Measurements from ENCODE around the gene SKI.

SKI gene

GRCh38 chr1:2356911-2357845 lies 129.1 kb downstream of the SKI start:
- Histone ChIP-seq H3K9ac (ENCODE audit: insufficient read length) (no peak overlapping the region), H3K4me3 (no peak overlapping the region), H3K27ac (no peak overlapping the region), H3K36me3 (ENCODE audit: insufficient read depth, low read length) (no peaks in the 10 kb centered on the region), H3K9me3 (ENCODE audit: low read depth, low read length) (no peaks in the 10 kb centered on the region)
- TF ChIP-seq FOXP2 (optimal IDR thresholded peaks at IDR 0.05; ENCODE audit: control extremely low read depth, extremely low read length, insufficient read depth): no peak
- TF ChIP-seq EZH2 (IDR thresholded peaks at IDR 0.05): no peak
- TF ChIP-seq POLR2AphosphoS5 (IDR thresholded peaks at IDR 0.05; ENCODE audit: borderline replicate concordance, low read depth, low read length): no peak
- no peak for DNase-seq (ENCODE audit: low read depth, low spot score)

DNA sequence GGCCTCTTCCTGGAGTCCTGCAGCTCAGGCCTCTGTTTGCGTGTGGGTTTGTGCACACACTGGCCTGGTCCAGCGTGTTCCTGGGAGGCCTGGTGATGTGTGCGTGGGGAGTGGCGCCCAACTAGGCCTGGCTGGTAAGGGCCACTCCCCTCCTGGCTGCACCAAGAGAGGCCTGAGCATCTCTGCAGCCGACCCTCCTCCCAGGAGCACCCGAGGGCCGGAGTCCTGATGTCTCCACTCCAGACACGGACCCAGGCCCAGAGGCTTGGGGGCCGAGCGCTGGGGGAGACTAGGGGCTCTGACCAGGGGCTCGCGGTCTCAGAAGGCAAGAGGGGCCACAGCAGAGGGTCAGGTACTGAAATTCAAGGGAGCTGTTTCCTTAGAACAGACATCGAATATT lies 130.0 kb downstream of the SKI start:
- TF ChIP-seq POLR2AphosphoS5 (IDR thresholded peaks at IDR 0.05; ENCODE audit: borderline replicate concordance, low read depth, low read length) (no peak), FOXP2 (optimal IDR thresholded peaks at IDR 0.05; ENCODE audit: control extremely low read depth, extremely low read length, insufficient read depth) (no peak), EZH2 (IDR thresholded peaks at IDR 0.05) (no peak)
- H3K27ac ChIP-seq: no peak overlapping the region
- no peak overlapping the region for H3K9ac ChIP-seq (ENCODE audit: insufficient read length)
- no peak for DNase-seq (ENCODE audit: low read depth, low spot score)
- H3K36me3 ChIP-seq (ENCODE audit: insufficient read depth, low read length): no peaks in the 10 kb centered on the region
- H3K9me3 ChIP-seq (ENCODE audit: low read depth, low read length): no peaks in the 10 kb centered on the region
- no peak overlapping the region for H3K4me3 ChIP-seq

GRCh38 chr1:2358651-2359640 lies 130.8 kb downstream of the SKI start:
- Histone ChIP-seq H3K9me3 (ENCODE audit: low read depth, low read length) (0 out of 2 replicates have a peak, but pooled peaks cover 2% of the 10 kb centered on the region), H3K36me3 (ENCODE audit: insufficient read depth, low read length) (no peaks in the 10 kb centered on the region), H3K27ac (no peak overlapping the region), H3K4me3 (no peak overlapping the region), H3K9ac (ENCODE audit: insufficient read length) (no peak overlapping the region)
- no peak for TF ChIP-seq EZH2 (IDR thresholded peaks at IDR 0.05)
- TF ChIP-seq POLR2AphosphoS5 (IDR thresholded peaks at IDR 0.05; ENCODE audit: borderline replicate concordance, low read depth, low read length): no peak
- TF ChIP-seq FOXP2 (optimal IDR thresholded peaks at IDR 0.05; ENCODE audit: control extremely low read depth, extremely low read length, insufficient read depth): no peak
- DNase-seq (ENCODE audit: low read depth, low spot score): no peak

Data from SK-N-MC (cell line).